Measurements from ENCODE around the gene TUFM. TPM values are rescaled to one million over a fixed set of nuclear protein-coding genes. Genes with fewer than 3 reads are reported as not detected.
"Not testable (repeated sequence)": the region's sequence is repeated elsewhere in the genome, so short reads cannot be mapped to it uniquely, and the experiment has no call there.

Gene TUFM
- total RNA-seq, 1 experiment from 2014 or later, result 296 TPM

DNA sequence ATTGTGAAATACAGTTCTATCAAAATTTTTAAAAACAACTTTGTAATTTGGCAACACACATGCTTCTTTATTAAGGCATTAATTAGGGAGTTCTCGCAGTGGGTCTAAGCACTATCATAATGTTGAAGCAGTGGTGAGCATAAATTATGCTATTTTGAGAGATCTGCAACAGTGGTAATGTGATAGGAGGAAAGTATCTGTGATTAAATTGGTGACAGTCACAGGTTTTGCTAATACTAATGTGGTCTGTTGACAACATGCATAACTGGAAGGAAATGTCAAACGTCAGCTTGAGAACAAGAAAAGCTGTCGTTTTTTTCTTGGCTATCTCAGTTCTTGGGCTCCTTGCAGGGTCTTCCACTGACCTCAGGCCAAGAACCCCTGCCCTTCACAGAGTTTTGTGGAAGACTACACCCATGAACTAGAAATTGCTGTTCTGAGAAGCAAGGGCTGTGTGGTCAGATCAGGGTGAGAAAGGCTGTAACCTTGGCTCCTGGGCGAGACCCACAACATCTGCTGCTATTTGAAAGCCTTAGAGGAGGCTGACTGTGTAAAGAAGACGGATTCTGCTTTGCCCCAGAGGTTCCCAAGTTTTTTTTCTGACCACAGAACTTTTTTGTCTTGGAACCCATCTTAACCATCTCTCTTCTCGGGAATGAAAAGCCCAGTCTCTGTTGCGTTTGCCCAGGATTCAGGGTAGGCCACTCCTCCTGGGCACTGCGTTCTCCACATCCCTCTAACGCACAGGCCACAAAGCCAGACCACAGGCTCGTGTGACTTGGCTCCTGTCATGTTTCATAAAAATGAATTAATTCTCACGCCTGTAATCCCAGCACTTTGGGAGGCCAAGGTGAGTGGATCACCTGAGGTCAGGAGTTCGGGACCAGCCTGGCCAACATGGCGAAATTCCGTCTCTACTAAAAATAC is 46.1 kb upstream of the TUFM start:
- ATAC-seq (no peak), DNase-seq (ENCODE audit: low spot score) (no peak)
- Mint-ChIP-seq H3K27me3 (ENCODE audit: low read depth) (no peaks in the 10 kb centered on the region), H3K9me3 (no peaks in the 10 kb centered on the region), H3K4me1 (no peaks in the 10 kb centered on the region), H3K27ac (peak overlapping the region; percentile 65; the same call in 1 of the 2 replicates), H3K36me3 (no peaks in the 10 kb centered on the region), H3K4me3 (no peak overlapping the region)
- CTCF ChIA-PET, result interaction anchor here (1.4 kb wide), 1 partner anchor 53 kb away, joined by 3 read pairs; no protein-coding TSS in a partner anchor
- no peak for TF ChIP-seq MXD4 (CRISPR knock-in tag; IDR thresholded peaks at IDR 0.05; ENCODE audit: borderline replicate concordance)
- POLR2A ChIA-PET, result no interaction called here

GRCh38 chr16:28890355-28890754 is 44.2 kb upstream of the TUFM start:
- CTCF ChIA-PET, result interaction anchor here (1.4 kb wide), 1 partner anchor 55 kb away, joined by 3 read pairs; no protein-coding TSS in a partner anchor
- H3K27ac Mint-ChIP-seq; H3K4me3 Mint-ChIP-seq; H3K9me3 Mint-ChIP-seq; DNase-seq (ENCODE audit: low spot score); POLR2A ChIA-PET; ATAC-seq; H3K36me3 Mint-ChIP-seq; H3K27me3 Mint-ChIP-seq (ENCODE audit: low read depth); H3K4me1 Mint-ChIP-seq: not testable (repeated sequence)

DNA sequence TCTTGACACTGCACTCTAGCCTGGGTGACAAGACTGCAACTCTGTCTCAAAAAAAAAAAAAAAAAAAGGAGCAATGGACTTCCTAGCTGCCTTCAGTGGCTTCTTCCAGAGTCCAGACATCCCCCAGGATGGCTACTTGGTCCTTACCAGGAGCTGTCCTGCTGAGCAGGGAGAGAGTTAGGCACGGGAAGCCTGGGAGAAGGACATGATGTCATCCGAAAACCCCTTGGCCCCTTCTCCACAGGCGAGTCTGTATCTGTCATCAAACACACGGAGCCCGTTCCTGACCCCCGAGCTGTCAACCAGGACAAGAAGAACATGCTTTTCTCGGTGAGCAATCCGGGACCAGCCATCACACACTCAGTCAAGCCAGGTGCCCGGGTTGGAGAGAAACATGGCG is 40.8 kb upstream of the TUFM start:
- H3K9me3 Mint-ChIP-seq, result no peaks in the 10 kb centered on the region
- no peak overlapping the region for H3K4me3 Mint-ChIP-seq
- DNase-seq (ENCODE audit: low spot score) (no peak), ATAC-seq (no peak)
- H3K27me3 Mint-ChIP-seq (ENCODE audit: low read depth), result peaks cover 6% of the 10 kb centered on the region
- ChIA-PET CTCF (interaction anchor here (0.6 kb wide), 1 partner anchor 17 kb away, joined by 3 read pairs; no protein-coding TSS in a partner anchor), POLR2A (no interaction called here)
- TF ChIP-seq CREM (CRISPR knock-in tag; IDR thresholded peaks at IDR 0.05), result no peak
- TF ChIP-seq ETV6 (CRISPR knock-in tag; IDR thresholded peaks at IDR 0.05), result no peak
- TF ChIP-seq GRHL2 (CRISPR knock-in tag; IDR thresholded peaks at IDR 0.05; ENCODE audit: insufficient replicate concordance, severe bottlenecking), result no peak
- no peak for TF ChIP-seq FOXP1 (CRISPR knock-in tag; IDR thresholded peaks at IDR 0.05; ENCODE audit: borderline replicate concordance)
- no peak for TF ChIP-seq CBFB (CRISPR knock-in tag; IDR thresholded peaks at IDR 0.05; ENCODE audit: low read depth)
- no peak for TF ChIP-seq ZNF396 (CRISPR knock-in tag; IDR thresholded peaks at IDR 0.05; ENCODE audit: borderline replicate concordance)
- TF ChIP-seq SOX15 (CRISPR knock-in tag; IDR thresholded peaks at IDR 0.05), result no peak
- TF ChIP-seq E2F5 (CRISPR knock-in tag; IDR thresholded peaks at IDR 0.05), result no peak
- TF ChIP-seq AFF4 (CRISPR knock-in tag; IDR thresholded peaks at IDR 0.05; ENCODE audit: borderline replicate concordance), result no peak
- TF ChIP-seq ELF4 (CRISPR knock-in tag; IDR thresholded peaks at IDR 0.05; ENCODE audit: low read depth), result no peak
- no peak for TF ChIP-seq RORB (CRISPR knock-in tag; IDR thresholded peaks at IDR 0.05)
- H3K4me1 Mint-ChIP-seq, result peaks cover 15% of the 10 kb centered on the region
- H3K27ac Mint-ChIP-seq, result no peak overlapping the region
- no peaks in the 10 kb centered on the region for H3K36me3 Mint-ChIP-seq

- Mint-ChIP-seq H3K4me1 (peaks cover 26% of the 10 kb centered on the region), H3K27ac (peak overlapping the region; percentile 39; the same call in 1 of the 2 replicates), H3K9me3 (no peaks in the 10 kb centered on the region), H3K36me3 (no peaks in the 10 kb centered on the region), H3K4me3 (no peak overlapping the region), H3K27me3 (ENCODE audit: low read depth) (peaks cover 28% of the 10 kb centered on the region)
- DNase-seq (ENCODE audit: low spot score) (no peak), ATAC-seq (no peak)
- ChIA-PET CTCF (interaction anchor here (0.5 kb wide), 2 partner anchors 26 to 759 kb away, joined by 3 to 5 read pairs; no protein-coding TSS in a partner anchor), POLR2A (no interaction called here)
- TF ChIP-seq, protein P1, sequence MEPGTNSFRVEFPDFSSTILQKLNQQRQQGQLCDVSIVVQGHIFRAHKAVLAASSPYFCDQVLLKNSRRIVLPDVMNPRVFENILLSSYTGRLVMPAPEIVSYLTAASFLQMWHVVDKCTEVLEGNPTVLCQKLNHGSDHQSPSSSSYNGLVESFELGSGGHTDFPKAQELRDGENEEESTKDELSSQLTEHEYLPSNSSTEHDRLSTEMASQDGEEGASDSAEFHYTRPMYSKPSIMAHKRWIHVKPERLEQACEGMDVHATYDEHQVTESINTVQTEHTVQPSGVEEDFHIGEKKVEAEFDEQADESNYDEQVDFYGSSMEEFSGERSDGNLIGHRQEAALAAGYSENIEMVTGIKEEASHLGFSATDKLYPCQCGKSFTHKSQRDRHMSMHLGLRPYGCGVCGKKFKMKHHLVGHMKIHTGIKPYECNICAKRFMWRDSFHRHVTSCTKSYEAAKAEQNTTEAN (CRISPR knock-in tag; IDR thresholded peaks at IDR 0.05), result no peak
- no peak for TF ChIP-seq NFE2L1 (CRISPR knock-in tag; IDR thresholded peaks at IDR 0.05)
- TF ChIP-seq PRRX2 (CRISPR knock-in tag; IDR thresholded peaks at IDR 0.05), result no peak
- no peak for TF ChIP-seq NR2C2 (CRISPR knock-in tag; IDR thresholded peaks at IDR 0.05)
- TF ChIP-seq, protein P2, sequence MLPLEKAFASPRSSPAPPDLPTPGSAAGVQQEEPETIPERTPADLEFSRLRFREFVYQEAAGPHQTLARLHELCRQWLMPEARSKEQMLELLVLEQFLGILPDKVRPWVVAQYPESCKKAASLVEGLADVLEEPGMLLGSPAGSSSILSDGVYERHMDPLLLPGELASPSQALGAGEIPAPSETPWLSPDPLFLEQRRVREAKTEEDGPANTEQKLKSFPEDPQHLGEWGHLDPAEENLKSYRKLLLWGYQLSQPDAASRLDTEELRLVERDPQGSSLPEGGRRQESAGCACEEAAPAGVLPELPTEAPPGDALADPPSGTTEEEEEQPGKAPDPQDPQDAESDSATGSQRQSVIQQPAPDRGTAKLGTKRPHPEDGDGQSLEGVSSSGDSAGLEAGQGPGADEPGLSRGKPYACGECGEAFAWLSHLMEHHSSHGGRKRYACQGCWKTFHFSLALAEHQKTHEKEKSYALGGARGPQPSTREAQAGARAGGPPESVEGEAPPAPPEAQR (CRISPR knock-in tag; IDR thresholded peaks at IDR 0.05), result no peak
- TF ChIP-seq ATF1 (CRISPR knock-in tag; IDR thresholded peaks at IDR 0.05), result no peak
- TF ChIP-seq GABPB1 (CRISPR knock-in tag; IDR thresholded peaks at IDR 0.05), result no peak
- TF ChIP-seq ZNF416 (CRISPR knock-in tag; IDR thresholded peaks at IDR 0.05), result no peak
- TF ChIP-seq JUN (CRISPR knock-in tag; IDR thresholded peaks at IDR 0.05), result no peak
- no peak for TF ChIP-seq RORB (CRISPR knock-in tag; IDR thresholded peaks at IDR 0.05)
- TF ChIP-seq NR3C1 (CRISPR knock-in tag; conservative IDR thresholded peaks at IDR 0.05; ENCODE audit: low read depth), result no peak
- no peak for TF ChIP-seq HMGA2 (CRISPR knock-in tag; IDR thresholded peaks at IDR 0.05)
Observed at GRCh38 chr16:28884045-28884444, 37.9 kb upstream of the TUFM start.

Data from WTC11 (cell line).